DND-41 (cell line): ENCODE results near the gene RPA1.

Experiments used
- ATAC-seq: fragments of 200-7000 bp; cut with Tn5 transposase; 3 replicates; pipeline ENCODE4 v1.9.1; 2021; ENCODE audit warnings: low read depth; ENCODE audit not compliant: insufficient read depth
- DNase-seq: peaks from one replicate; pipeline ENCODE4 v3.0.0-alpha.2; 2020
- H2AFZ ChIP-seq: 2 replicates; pipeline ENCODE4 v1.6.0; 2012; ENCODE audit warnings: low read depth, low read length
- H3K27ac ChIP-seq: 2 replicates; pipeline ENCODE4 v1.5.1; 2012; ENCODE audit warnings: low read length, inconsistent platforms
- H3K27me3 ChIP-seq: fragments of 200-600 bp; sonication (generic); 2 replicates; pipeline ENCODE4 v1.6.0; 2012; ENCODE audit warnings: low read length, mild to moderate bottlenecking, inconsistent platforms; ENCODE audit not compliant: insufficient read depth, poor library complexity
- H3K36me3 ChIP-seq: 2 replicates; pipeline ENCODE4 v1.5.1; 2012; ENCODE audit warnings: low read length, inconsistent platforms; ENCODE audit not compliant: insufficient read depth
- H3K4me1 ChIP-seq: 2 replicates; pipeline ENCODE4 v1.5.1; 2012; ENCODE audit warnings: mild to moderate bottlenecking, low read length; ENCODE audit not compliant: insufficient read depth
- H3K4me2 ChIP-seq: 2 replicates; pipeline ENCODE4 v1.6.0; 2012; ENCODE audit warnings: mild to moderate bottlenecking, moderate library complexity, low read length, inconsistent platforms; ENCODE audit not compliant: insufficient read depth
- H3K4me3 ChIP-seq, 2 experiments: fragments of 200-600 bp in 1 of 2; shearing (Covaris generic) in 1 of 2; 2 replicates each; pipeline ENCODE4 v1.5.1; 2012 to 2016; ENCODE audit warnings: inconsistent platforms in 2 of 2, low read length in 2 of 2, mild to moderate bottlenecking in 2 of 2, low read depth in 1 of 2, moderate library complexity in 1 of 2
- H3K79me2 ChIP-seq: 2 replicates; pipeline ENCODE4 v1.6.0; 2012; ENCODE audit warnings: low read length, inconsistent platforms; ENCODE audit not compliant: insufficient read depth
- H3K9ac ChIP-seq: 2 replicates; pipeline ENCODE4 v1.6.0; 2012; ENCODE audit warnings: low read depth, mild to moderate bottlenecking, inconsistent platforms, low read length, moderate library complexity
- H3K9me3 ChIP-seq: 2 replicates; pipeline ENCODE4 v1.5.1; 2012; ENCODE audit warnings: low read length, moderate library complexity, mild to moderate bottlenecking, inconsistent platforms; ENCODE audit not compliant: insufficient read depth, severe bottlenecking
- H4K20me1 ChIP-seq: 2 replicates; pipeline ENCODE4 v1.6.0; 2012; ENCODE audit warnings: low read length; ENCODE audit not compliant: insufficient read depth
- EZH2 ChIP-seq: IDR thresholded peaks from 3 replicates; pipeline ENCODE4 v1.6.1; 2012; ENCODE audit warnings: borderline replicate concordance, low read depth, mild to moderate bottlenecking, moderate library complexity, low read length, inconsistent platforms; ENCODE audit not compliant: severe bottlenecking
- TF ChIP-seq, protein P1 (sequence below): IDR thresholded peaks from 2 replicates; pipeline ENCODE4 v1.5.1; 2012; ENCODE audit warnings: borderline replicate concordance, low read length, moderate library complexity, mild to moderate bottlenecking; ENCODE audit not compliant: poor library complexity, severe bottlenecking; ENCODE audit errors: extremely low read depth

RPA1 gene

DNA sequence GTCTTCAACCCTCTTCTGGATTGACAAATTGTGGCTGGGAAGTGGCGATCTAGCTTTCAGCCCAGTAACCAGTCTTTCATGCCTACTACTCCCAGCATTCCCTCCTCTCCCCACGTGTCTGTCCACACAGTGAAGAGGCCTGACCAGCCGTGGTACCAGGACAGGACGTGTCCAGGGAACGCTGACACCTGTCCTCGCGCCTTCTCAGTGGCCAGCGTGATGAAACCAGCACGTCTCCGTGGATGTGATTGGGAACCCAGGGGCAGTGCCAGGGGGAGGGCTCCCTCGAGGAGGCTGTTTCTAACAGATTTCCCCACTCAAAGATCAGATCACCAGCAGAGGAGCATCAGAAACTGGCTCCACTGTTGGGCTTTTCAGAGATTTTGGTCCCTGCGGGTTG, 69.1 kb downstream of the RPA1 start:
- no peak for DNase-seq
- Histone ChIP-seq H3K79me2 (no peaks in the 10 kb centered on the region), H3K4me3 (no peak overlapping the region), H3K27ac (no peak overlapping the region), H2AFZ (no peak overlapping the region), H4K20me1 (0 out of 2 replicates have a peak, but pooled peaks cover 5% of the 10 kb centered on the region), H3K27me3 (no peaks in the 10 kb centered on the region), H3K36me3 (peaks cover 50% of the 10 kb centered on the region), H3K9ac (no peak overlapping the region), H3K4me2 (no peak overlapping the region), H3K4me1 (no peaks in the 10 kb centered on the region), H3K9me3 (no peaks in the 10 kb centered on the region)
- TF ChIP-seq, protein P1, sequence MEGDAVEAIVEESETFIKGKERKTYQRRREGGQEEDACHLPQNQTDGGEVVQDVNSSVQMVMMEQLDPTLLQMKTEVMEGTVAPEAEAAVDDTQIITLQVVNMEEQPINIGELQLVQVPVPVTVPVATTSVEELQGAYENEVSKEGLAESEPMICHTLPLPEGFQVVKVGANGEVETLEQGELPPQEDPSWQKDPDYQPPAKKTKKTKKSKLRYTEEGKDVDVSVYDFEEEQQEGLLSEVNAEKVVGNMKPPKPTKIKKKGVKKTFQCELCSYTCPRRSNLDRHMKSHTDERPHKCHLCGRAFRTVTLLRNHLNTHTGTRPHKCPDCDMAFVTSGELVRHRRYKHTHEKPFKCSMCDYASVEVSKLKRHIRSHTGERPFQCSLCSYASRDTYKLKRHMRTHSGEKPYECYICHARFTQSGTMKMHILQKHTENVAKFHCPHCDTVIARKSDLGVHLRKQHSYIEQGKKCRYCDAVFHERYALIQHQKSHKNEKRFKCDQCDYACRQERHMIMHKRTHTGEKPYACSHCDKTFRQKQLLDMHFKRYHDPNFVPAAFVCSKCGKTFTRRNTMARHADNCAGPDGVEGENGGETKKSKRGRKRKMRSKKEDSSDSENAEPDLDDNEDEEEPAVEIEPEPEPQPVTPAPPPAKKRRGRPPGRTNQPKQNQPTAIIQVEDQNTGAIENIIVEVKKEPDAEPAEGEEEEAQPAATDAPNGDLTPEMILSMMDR = no peak
- TF ChIP-seq EZH2 = no peak
- no peak for ATAC-seq

DNA sequence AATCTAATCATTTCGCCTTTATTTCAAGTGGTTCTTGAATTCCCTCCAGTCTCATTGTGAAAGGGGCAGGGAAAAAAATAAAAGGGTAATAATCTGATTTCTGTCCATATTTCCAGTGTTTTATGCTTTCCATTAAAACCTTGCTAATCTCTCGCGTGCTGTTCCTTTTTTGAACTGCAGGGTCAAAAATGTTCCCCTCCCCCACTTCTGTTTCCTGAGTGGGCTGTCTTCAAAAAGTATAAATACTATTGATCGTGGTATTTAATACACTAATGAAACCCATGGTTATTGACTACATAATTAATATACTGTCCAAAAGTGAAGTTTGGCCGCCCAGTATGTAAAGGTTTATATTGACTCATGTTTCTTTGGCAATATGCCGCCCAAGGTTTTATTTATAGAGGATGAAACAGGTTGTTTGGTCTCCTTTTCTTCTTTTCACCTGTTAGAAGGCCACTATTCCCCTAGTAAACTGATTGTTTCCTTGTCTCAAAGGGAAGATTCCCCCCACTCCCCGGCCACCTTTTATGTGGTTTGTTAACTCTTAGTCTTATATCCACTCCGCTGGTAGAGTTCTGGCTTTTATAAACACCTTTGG, 69.7 kb downstream of the RPA1 start:
- no peak overlapping the region for H3K9ac ChIP-seq
- no peaks in the 10 kb centered on the region for H3K27me3 ChIP-seq
- TF ChIP-seq, protein P1 = peak; percentile 34
- no peak for TF ChIP-seq EZH2
- no peak overlapping the region for H3K4me3 ChIP-seq
- peaks cover 43% of the 10 kb centered on the region for H3K36me3 ChIP-seq
- H3K4me2 ChIP-seq = no peak overlapping the region
- no peak overlapping the region for H2AFZ ChIP-seq
- H3K79me2 ChIP-seq = no peaks in the 10 kb centered on the region
- H3K4me1 ChIP-seq = no peaks in the 10 kb centered on the region
- DNase-seq = no peak
- H3K9me3 ChIP-seq = no peaks in the 10 kb centered on the region
- H3K27ac ChIP-seq = no peak overlapping the region
- no peak for ATAC-seq
- 0 out of 2 replicates have a peak, but pooled peaks cover 5% of the 10 kb centered on the region for H4K20me1 ChIP-seq

DNA sequence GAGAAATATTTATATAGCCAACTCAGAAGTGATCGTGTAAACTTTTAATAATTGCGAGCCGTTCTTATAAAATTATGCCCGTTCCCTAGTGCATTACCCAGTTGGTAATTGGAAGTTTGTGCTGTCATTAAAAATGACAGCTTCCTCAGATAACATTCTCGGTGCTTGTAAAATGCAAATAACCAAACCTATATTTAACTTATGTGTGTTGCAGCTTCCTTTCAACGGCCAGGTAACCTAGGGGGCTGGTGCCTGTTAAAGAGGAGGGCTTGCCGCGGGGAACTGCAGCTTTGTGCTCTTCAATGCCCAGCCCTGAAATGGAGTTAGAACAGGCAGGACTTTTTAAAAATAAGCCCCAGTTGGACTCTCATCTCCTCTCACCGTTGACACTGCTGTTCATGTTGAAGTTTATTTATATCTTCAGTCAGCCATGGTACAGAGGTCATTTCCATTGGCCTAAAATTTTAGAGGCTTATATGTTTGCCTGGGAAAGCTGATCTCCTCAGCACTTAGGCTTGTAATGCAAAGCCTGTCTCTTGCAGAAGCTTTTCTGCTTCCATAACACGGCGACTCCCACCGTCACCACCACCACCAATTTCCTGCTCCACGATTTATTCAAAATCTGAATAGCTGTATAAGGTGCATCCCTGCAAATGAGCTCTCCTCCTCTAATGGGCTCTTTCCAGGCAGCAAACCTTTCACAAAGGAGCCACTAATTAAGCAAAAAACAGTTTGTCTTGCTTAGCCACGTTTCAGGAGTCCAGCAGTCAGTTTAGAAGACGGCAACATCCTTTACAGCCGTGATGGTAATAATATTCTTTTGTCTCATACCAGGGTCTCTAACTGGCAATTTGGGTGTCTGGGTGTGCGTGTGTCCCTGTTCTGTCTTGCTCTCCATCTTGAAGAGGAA, 74.7 kb downstream of the RPA1 start:
- Histone ChIP-seq H3K27me3 (peaks cover 18% of the 10 kb centered on the region), H3K4me1 (no peaks in the 10 kb centered on the region), H3K9ac (no peak overlapping the region), H3K27ac (no peak overlapping the region), H3K9me3 (no peaks in the 10 kb centered on the region), H4K20me1 (no peaks in the 10 kb centered on the region), H2AFZ (no peak overlapping the region), H3K4me3 (no peak overlapping the region), H3K79me2 (no peaks in the 10 kb centered on the region), H3K36me3 (no peaks in the 10 kb centered on the region; the same call in 1 of the 2 replicates), H3K4me2 (no peak overlapping the region)
- no peak for ATAC-seq
- DNase-seq = no peak
- no peak for TF ChIP-seq EZH2
- TF ChIP-seq, protein P1 = no peak
